Measurements from ENCODE around the gene ONECUT1. TPM values are rescaled to one million over a fixed set of nuclear protein-coding genes. Genes with fewer than 3 reads are reported as not detected.

ONECUT1 gene
- total and polyA plus RNA-seq, 10 of the 15 experiments (the other 5 are each of a cell fraction or from before 2014, with no cell fraction given) = 0.28 TPM; not detected in 9

DNA sequence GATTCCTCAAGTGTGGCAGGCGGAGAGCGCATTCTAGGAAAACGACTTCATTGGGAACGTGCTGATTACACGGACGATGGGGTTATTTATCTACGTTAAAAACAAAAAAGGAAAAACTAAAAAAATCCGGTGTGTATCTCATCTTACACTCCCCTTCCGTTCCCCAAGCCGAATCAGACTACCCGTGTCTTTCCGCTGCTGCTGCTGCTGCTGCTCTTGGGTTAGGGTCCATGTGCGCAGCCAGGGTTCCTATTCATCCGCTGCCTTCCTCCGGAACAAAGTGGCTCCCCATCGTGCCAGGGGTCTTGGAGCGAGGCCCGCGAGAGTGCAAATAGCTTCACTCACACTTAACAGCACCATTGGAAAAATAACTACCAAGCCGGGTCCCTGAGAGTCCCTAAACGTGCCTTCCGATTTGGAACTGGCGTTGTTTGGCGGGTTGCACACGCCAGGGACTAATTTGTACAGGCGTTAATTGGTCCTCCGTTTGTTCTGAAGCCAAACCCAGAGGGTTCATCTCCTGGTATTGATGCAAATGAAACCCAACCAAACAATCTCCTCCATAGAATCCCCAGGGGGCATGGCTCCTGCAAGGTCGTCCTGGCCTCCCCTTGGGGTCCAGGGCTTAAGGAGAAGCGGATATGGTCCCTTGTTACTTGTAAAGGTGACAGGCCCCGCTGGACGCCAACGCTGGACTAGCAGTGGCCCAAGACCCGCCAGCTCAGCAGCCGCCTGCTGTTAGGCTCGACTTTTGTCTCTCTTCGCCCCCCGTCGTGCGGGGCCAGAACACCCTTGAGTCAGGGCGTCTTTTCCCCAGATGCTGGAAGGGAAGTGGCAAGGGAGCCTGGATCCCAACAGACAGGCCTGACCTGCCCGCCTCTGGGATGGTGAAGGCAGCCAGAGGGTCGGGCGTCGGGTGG is 11.0 kb upstream of the ONECUT1 start (continued):
- TF ChIP-seq, protein P1, sequence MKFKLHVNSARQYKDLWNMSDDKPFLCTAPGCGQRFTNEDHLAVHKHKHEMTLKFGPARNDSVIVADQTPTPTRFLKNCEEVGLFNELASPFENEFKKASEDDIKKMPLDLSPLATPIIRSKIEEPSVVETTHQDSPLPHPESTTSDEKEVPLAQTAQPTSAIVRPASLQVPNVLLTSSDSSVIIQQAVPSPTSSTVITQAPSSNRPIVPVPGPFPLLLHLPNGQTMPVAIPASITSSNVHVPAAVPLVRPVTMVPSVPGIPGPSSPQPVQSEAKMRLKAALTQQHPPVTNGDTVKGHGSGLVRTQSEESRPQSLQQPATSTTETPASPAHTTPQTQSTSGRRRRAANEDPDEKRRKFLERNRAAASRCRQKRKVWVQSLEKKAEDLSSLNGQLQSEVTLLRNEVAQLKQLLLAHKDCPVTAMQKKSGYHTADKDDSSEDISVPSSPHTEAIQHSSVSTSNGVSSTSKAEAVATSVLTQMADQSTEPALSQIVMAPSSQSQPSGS (IDR thresholded peaks at IDR 0.05; ENCODE audit: low read length) = no peak
- TF ChIP-seq ZNF622 (IDR thresholded peaks at IDR 0.05) (no peak), GABPA (IDR thresholded peaks at IDR 0.05; ENCODE audit: low read depth) (no peak), SKIL (IDR thresholded peaks at IDR 0.05; ENCODE audit: low read depth, poor library complexity, severe bottlenecking) (no peak), BHLHE40 (IDR thresholded peaks at IDR 0.05; ENCODE audit: borderline replicate concordance in 1 of 2, low read depth in 2 of 2, low read length in 1 of 2) (no peak)
- TF ChIP-seq, protein P2, sequence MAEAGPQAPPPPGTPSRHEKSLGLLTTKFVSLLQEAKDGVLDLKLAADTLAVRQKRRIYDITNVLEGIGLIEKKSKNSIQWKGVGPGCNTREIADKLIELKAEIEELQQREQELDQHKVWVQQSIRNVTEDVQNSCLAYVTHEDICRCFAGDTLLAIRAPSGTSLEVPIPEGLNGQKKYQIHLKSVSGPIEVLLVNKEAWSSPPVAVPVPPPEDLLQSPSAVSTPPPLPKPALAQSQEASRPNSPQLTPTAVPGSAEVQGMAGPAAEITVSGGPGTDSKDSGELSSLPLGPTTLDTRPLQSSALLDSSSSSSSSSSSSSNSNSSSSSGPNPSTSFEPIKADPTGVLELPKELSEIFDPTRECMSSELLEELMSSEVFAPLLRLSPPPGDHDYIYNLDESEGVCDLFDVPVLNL (IDR thresholded peaks at IDR 0.05; ENCODE audit: low read depth, low read length) = no peak
